RWPE1 (cell line): ENCODE results near the gene STAMBPL1.

Source experiments
- CTCF ChIA-PET: fragments of 350-600 bp; sonication (Branson Sonifier 250); formaldehyde crosslinking; extraction: SDS; loops from one replicate; lab custom pipeline; 2021; lab: Yijun Ruan, JAX
- POLR2A ChIA-PET: fragments of 400-600 bp; formaldehyde crosslinking; extraction: SDS; loops from one replicate; lab custom pipeline; 2020; ENCODE audit warnings: antibody characterized with exemption; ENCODE audit not compliant: low non-redundant PET; lab: Yijun Ruan, JAX
- DNase-seq: peaks from one replicate; pipeline ENCODE4 v3.0.0; 2012; ENCODE audit warnings: low spot score
- H3K27ac ChIP-seq: fragments of 450-650 bp; 2 replicates; pipeline ENCODE4 v1.5.1; 2017
- CTCF ChIP-seq: fragments of 450-650 bp; conservative IDR thresholded peaks from 2 replicates; pipeline ENCODE4 v1.5.1; 2017; ENCODE audit warnings: low read depth, mild to moderate bottlenecking

The STAMBPL1 gene

GRCh38 chr10:88953662-88954061 lies 73.6 kb downstream of the STAMBPL1 start:
- TF ChIP-seq CTCF = no peak
- DNase-seq = no peak
- CTCF ChIA-PET = no interaction called here
- no peak overlapping the region for H3K27ac ChIP-seq
- POLR2A ChIA-PET = no interaction called here

GRCh38 chr10:88954458-88955083 lies 74.5 kb downstream of the STAMBPL1 start:
- ChIA-PET POLR2A (no interaction called here), CTCF (interaction anchor here (0.7 kb wide), 1 partner anchor 11 kb away, joined by 7 read pairs; no protein-coding TSS in a partner anchor)
- no peak for DNase-seq
- TF ChIP-seq CTCF = no peak
- no peak overlapping the region for H3K27ac ChIP-seq

GRCh38 chr10:88957381-88957780 lies 77.3 kb downstream of the STAMBPL1 start:
- H3K27ac ChIP-seq = no peak overlapping the region
- CTCF ChIA-PET = interaction anchor here (0.6 to 1.3 kb wide), 2 partner anchors 30 to 294 kb away, joined by 3 to 5 read pairs; no protein-coding TSS in a partner anchor
- no peak for DNase-seq
- POLR2A ChIA-PET = no interaction called here
- no peak for TF ChIP-seq CTCF

GRCh38 chr10:88958721-88959120 lies 78.7 kb downstream of the STAMBPL1 start:
- no peak for TF ChIP-seq CTCF
- POLR2A ChIA-PET = no interaction called here
- H3K27ac ChIP-seq = no peak overlapping the region
- CTCF ChIA-PET = no interaction called here
- no peak for DNase-seq

GRCh38 chr10:88960802-88961201 lies 80.8 kb downstream of the STAMBPL1 start:
- POLR2A ChIA-PET = no interaction called here
- CTCF ChIA-PET = interaction anchor here (0.8 to 1.1 kb wide), 2 partner anchors 26 to 125 kb away, joined by 3 read pairs; no protein-coding TSS in a partner anchor
- no peak overlapping the region for H3K27ac ChIP-seq
- no peak for DNase-seq
- TF ChIP-seq CTCF = no peak

GRCh38 chr10:88961266-88961665 lies 81.2 kb downstream of the STAMBPL1 start:
- ChIA-PET POLR2A (no interaction called here), CTCF (interaction anchor here (1.1 kb wide), 1 partner anchor 26 kb away, joined by 3 read pairs; no protein-coding TSS in a partner anchor)
- H3K27ac ChIP-seq = no peak overlapping the region

More at GRCh38 chr10:88961266-88961665, 81.2 kb downstream of the STAMBPL1 start:
- TF ChIP-seq CTCF = no peak
- DNase-seq = no peak
